Subcutaneous preadipocyte (primary cell): ENCODE measurements around the gene UCP1. TPM values are rescaled to one million over a fixed set of nuclear protein-coding genes. Genes with fewer than 3 reads are reported as not detected.

Experiments used
- small RNA-seq: library from RNA; depleted of rRNA; stranded (forward); fragments of <200 nt; gene quantifications from one replicate; pipeline ENCODE3, GENCODE V24; 2012
- total RNA-seq: library from RNA; depleted of rRNA; stranded (reverse); fragments of >200 nt; gene quantifications from 2 replicates; pipeline ENCODE4 v1.2.3, GENCODE V29; 2012

The UCP1 gene
- total RNA-seq, result not detected in 2 replicates

DNA sequence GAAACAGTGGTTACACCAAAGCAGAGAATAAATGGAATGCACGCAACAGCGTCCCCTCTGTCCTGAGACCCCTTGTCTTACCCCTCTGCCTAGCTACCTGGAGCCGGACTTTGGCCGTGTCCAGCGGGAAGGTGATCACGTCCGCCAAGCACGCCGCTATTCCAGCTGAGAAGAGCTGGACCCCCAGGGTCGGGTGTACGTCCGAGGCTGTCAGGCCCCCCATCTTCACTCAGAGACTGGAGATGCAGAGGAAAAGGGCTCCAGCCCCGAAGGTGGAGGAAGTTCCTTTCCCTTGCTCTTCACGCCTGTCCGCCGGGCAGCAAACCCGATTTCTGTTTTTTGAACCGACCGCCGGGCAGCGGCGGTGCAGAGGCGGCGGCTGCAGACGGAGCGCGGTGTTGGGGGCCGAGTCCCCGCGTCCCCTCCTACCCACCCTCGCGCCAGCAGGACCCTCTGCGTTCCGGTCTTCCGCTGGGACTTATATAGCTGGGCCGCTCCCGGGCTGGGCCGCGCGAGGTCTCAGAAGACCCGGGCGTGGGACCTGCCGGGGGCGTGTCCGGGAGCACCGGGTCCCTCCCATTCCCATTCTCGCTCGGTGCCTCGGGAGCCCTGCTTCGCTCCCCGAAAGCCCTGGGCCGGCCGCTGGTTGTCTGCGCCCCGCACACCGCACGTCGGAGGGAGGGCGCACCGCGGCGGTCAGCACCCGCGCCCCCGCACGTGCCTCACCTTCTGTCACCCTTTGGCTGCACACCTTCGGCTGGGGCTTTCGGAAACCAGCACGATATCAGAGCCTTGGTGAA, at the start of gene UCP1:
TSS of gene UCP1 (minus strand) at position 455 of the 800 bp plus-strand sequence. CDS start at position 223, 232 bp downstream.

DNA sequence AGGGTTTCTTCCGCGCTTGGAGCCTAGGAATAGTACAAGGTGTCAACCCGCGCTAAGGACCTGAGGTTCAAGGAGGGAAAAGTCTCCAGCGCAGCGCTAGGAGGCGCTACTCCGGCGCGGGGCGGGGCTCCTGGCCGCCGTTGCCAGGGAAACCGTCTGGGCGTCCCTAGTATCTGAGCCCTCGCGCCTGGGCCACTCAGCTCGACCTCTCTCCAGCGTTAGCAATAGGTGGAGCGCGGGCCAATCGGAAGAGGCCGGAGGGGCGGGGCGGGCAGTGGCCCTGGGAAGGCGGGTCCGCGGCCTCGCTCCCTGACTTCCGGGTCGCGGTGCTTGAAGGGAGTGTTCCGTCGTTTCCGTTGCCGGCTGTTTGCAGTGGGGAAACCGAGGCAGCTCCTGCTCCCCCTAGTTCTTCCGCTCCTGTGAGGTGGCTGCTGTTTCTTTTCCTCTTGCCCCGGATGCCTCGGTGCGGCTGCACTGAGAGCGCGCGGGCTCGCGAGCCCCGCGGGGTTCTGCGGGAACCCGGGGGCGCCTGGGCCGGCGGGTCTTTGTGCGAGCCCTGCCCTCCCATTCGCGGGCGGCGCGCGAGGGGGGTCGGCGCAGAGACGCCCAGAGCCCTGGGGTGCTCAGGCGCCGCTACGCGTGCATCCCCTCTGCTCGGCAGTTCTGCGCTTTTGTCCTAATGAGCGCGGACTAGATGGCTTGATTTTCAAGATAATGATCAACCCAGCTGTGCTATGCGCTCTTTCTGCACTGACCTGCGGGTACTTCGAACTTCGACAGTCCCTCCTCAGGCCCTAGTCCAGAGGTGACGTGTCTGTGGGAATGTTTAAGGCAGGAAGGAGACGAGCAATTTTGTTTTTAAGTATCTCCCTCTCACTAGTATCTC, 44.7 kb downstream of the UCP1 start, which contains the start of gene ELMOD2:
TSS of gene ELMOD2 (plus strand) at position 312 of the 886 bp plus-strand sequence. CDS start 1,261 bp downstream, outside the sequence.

Small RNA genes lying within 50 kb of the gene (small RNA-seq; reads per million reads assigned to genes)
- 0.08 reads per million for gene AC108019.1
- gene RN7SL152P, result not detected

Other genes starting within 250 kb of the UCP1 start
- 36.2 and 41.5 TPM in 2 replicates for gene SCOC, start 195.3 kb downstream of the UCP1 start, total RNA-seq
- gene CLGN, start 141.3 kb downstream of the UCP1 start, total RNA-seq, result 0.98 and 3.3 TPM in 2 replicates
- gene MGAT4D, start 70.7 kb downstream of the UCP1 start, total RNA-seq, result not detected in 2 replicates
- gene ELMOD2, start 44.8 kb downstream of the UCP1 start, total RNA-seq, result 18.7 and 19.4 TPM in 2 replicates
- gene TBC1D9, start 187.4 kb upstream of the UCP1 start, total RNA-seq, result 26.8 and 40.5 TPM in 2 replicates